CD4-positive, alpha-beta T cell treated with Interleukin-6 for 4 hours (primary cell): Measurements from ENCODE around the gene BMP6.
A peak's percentile ranks its signal among the peaks of the same experiment; 100 is the strongest.

Experiments used
- DNase-seq: peaks from one replicate; pipeline ENCODE4 v3.0.0-alpha.2; 2020; ENCODE audit warnings: mixed read lengths

Gene BMP6

DNA sequence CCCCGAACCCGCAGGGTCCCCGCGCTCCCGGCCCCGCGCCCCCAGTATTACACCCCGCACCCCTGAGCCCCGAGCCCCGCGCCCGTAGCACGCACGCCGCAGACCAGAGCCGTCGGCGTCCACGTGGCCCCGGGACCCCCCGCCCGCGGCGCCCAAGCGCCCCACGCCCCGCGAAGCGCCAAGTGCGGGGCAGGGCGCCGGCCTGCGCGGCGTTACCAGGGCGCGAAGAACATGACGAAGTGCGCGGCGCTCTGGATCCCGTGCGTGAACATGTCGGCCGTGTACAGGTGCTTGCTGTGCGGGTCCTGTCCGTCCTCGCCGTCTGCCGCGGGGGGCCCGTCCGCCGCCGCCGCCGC, 184.4 kb downstream of the BMP6 start:
- no peak for DNase-seq

DNA sequence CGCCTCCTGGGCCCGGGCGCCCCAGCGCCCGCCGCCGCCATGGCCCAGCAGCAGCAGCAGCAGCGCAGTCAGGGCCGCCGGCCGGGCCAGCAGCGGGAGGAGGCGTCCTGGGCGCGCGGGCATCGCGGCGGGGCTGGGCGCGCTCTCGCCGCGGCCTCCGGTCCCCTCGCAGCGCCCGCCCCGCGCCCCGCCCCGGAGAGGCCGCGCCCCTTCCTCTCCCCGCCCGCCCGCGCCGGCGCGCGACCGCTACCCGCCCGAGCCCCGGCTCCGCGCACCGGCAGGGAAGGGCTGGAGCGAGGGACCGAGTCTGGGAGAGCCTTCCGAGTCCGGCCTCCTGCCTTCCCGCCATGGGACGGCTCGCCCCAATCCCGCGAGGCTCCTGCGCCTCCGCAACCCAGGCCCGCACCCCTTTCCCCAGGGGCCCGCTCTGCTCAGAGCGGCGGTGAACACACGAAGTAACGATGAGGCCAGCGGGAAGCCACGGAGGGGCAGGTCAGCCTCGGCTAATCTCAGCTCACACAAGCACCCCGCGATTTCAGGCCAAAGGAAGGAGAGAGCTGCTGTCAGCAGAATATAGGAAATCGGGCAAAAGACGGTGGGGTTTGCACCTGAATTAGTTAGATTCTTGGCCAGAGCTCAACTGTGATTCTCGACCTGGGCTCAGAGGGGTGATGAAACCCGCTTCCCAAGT, 184.9 kb downstream of the BMP6 start, which contains the start of gene TXNDC5:
TXNDC5 (minus strand) TSS at position 135 of the 691 bp plus-strand sequence; CDS start at position 123, 12 bp downstream.
- DNase-seq: peak; percentile 81

- no peak for DNase-seq
These were observed 185.4 kb downstream of the BMP6 start for GRCh38 chr6:7911345-7911725.

GRCh38 chr6:7912024-7912423, 186.1 kb downstream of the BMP6 start:
- no peak for DNase-seq

DNA sequence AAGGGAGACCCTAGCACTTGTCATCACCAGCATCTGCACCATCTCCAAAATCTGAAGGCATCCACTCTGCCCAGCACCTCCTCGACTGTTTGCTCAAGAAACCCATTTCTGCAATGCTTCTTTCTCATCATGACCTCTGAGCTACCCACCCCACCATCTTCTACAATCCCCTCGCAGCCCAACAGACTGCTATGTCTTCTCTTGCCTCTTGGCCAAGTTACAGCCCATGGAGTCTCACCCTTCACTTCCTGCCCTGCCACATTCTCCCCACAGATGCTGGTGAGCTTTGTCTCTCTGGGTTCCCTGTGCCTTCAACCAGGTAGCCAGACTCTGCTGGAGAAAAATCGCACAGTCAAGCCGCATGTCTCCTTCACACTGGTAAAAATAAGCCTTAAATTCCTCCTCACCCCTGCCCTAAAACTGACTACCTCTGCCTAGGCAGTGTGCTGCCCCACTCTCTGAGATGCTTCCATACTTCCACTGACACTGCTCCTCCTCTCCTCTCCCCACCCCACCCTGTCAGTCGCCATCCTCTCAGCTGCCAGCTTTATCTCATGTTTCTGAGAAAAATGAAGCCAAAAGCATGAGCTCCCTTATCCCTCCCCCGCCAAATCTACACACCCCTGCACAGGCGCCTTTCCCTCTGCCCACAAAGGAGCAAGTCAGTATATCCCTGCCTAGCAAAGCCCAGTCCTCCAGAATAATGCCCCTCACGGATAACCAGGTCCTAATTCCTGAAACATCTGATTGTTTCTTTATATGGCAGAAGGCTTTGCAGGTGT, 187.0 kb downstream of the BMP6 start:
- DNase-seq: no peak

- no peak for DNase-seq
These were observed 188.4 kb downstream of the BMP6 start for GRCh38 chr6:7914311-7914710.

DNA sequence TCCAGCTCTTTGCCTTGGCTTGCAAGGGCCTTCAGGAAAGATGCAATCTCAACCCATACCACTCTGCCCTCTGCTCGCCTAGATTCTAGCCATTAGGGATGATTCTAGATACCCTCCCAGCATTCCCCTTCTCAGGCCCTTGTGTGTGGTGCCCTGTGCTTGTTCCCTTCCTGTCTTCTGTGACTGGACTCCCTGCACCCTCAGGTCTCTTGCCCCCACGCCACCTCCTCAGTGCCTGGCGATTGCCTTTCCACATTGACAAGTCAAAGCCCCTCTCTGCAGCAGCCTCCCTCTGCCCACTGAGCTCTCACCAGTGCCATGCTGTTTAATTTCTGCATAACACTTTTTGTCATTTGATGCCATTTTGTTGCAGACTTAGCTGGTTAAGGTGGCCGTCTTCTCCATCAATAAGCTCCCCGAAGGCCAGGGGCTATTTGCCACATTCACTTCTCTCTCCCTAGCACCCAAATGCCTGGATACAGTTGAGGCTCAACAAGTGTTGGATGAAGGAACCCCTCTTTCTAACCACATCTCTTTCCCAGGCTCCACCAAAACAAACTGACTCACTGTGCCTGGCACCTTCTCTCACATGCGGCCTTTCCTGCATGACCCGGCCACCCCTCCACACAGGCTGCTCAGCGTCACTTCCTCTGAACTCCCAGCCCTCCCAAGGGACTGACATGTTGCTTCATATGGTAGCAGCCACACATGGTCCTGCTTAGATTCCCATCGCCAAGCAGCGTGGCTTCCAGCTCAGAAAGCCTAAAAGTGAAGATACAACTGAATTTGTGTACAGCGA, 189.3 kb downstream of the BMP6 start:
- no peak for DNase-seq

DNA sequence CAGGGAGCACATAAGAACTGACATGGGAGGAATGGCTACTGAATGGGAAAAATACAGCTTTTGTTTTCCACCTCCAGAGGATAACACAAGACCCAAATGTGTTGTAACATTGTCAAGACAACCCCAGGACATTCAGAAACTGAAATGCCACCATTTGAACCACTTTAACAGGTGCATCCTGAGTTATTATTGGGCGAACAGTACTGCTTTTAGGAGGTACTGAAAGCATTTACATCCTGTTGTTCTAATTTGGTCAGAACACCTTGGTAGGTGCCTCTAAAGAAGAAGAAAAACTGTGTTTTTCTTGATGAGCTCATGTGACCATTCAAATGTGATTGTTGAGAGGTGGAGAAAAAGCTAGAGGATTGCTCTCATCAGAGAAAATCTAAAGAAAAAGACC, 191.1 kb downstream of the BMP6 start:
- DNase-seq: no peak

DNA sequence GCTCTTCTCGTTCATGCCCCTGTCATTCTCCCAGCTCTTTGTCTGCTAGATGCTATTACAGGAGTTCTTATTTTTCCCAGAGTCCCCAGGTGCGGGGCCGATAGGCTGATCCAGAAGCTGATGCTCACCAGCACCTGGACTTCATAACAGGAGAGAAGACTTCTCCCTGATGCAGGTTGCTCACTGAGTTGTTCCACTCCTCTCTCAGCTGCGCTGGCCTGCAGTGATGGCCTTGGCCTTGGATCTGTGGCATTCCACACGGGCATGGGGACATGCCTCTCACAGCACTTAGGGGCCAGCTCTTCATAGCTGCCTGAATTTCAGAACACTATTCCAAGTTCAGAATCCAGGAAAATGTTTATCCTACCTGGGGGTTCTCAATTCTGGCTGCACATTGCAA, 191.8 kb downstream of the BMP6 start:
- DNase-seq: no peak

DNA sequence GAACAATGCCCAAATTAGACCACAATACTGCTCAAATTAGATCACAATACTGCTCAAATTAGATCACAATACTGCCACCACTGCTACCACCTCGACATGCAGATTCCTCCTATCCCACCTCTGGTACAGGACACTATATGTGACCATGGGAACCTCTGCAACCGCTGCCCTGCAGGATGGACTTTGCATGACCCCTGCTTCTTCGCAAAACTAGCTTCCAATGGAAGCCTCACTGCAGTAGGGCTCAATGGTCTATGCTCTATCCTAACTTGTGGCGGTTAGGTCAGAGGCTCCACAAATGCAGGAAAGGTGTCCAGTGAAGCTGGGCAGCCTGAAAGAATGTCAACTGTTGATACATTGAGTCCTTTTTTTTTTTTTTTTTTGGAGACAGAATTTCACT, 192.5 kb downstream of the BMP6 start:
- no peak for DNase-seq

DNA sequence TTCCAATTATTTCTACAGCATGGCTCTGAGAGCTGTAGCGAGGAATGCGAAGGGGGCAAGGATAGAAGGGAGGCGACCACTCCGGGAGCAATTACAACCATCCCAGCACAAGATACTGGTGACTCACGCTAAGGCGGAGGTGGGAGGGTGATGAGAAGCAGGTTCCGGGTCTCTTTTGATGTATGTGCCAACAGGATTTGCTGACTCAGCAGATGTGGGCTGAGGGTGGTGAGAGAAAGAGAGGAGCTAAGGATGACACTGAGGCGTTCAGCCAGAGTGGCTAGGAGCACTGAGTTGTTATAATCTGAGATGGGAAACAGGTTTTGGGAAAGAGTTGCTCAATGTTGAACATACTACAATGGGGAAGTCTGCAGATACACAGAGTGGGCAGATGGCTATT, 194.0 kb downstream of the BMP6 start:
- DNase-seq: peak; percentile 23

DNA sequence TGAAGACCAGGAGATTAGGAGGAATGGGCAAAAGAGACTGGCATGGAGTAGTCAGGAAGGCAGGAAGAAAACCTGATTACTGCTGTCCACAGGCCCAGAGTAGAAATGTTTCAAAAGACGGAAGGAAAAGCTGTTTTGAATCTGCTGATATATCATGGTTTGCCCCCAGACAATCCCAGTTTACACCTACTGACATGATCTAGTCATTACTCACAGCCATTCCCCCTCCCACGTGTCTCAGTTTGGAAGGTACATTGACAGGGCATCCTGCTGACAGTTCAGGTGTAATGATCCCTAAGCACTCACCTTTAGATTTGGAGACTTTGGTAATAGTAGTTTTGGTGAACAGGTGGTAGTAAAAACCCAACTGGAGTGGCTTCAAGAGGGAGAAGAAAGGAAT, 194.5 kb downstream of the BMP6 start:
- DNase-seq: no peak

GRCh38 chr6:7921046-7921445, 195.1 kb downstream of the BMP6 start:
- no peak for DNase-seq

DNA sequence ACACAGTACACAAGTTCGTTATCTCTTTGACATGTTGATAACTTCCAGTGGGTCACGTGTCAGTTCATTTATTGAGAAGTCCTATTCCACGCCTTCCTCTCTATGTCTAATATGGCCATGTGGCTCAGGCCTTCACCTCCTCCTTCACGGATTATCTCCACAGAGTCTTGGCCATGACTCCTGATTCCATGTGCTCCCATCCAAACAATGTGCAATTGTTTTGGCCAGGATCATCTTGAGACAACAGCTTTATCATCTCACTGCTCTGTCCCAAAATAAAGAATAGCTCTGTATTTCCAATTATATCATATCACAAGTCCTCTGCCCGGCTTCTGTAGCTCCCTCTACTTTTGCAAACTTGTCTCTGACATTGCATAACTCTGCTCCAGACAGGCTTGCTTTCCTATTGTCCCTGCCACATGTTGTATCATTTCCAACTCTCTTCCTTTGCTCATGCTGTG, 195.8 kb downstream of the BMP6 start:
- no peak for DNase-seq

DNA sequence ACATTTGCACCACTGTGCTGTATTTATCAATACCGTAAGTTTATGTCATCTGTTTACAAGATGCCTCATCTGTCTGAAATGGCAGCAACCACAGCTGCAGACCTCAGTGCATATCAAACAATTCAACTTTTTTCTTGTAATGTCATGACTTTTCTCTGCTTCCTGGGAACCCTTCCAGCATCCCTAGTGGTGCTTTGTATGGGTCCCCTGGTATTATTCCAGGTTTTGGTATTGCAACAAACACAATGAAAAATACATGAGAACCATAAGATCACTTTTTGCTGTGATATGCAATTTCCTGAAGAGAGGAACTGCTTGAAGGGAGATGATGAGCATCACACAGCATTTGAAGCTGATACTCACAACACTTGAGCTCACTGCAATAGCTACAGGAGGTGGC, 196.7 kb downstream of the BMP6 start:
- no peak for DNase-seq

- no peak for DNase-seq
These were observed 199.0 kb downstream of the BMP6 start for GRCh38 chr6:7924867-7925266.
